Measurements from ENCODE around the gene IL1RAPL1. TPM values are rescaled to one million over a fixed set of nuclear protein-coding genes. Genes with fewer than 3 reads are reported as not detected.

Gene IL1RAPL1
- polyA plus RNA-seq, 1 of the 3 experiments (the other 2 are of a cell fraction): 2.8 TPM

DNA sequence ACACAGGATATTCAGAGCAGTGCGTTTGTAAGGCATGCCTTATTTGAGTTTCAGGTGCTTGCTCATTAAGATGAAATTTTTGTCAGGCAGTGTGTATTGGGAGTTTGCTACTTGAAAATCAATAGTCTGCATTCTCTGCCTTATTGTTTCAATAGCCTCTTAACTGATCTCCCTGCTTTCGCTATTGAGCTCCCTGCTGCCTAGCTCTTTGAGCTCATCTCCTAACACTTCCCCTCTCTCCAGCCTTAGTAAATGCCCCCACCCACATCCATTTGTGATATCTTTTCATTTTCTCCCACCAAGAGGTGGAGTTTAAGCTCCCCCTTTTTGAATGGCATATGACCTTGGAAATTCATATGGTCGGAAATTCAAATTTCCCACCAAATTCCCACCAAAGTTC lies 256.6 kb downstream of the IL1RAPL1 start:
- no peaks in the 10 kb centered on the region for H3K36me3 ChIP-seq (replicated peaks in 1 of 2; ENCODE audit: control insufficient read depth in 1 of 2, insufficient read depth in 2 of 2, low read length in 1 of 2)
- no peaks in the 10 kb centered on the region for H4K20me1 ChIP-seq (ENCODE audit: insufficient read depth)
- no peak overlapping the region for H2AFZ ChIP-seq (ENCODE audit: low read depth)
- H3K9me2 ChIP-seq: no peaks in the 10 kb centered on the region
- H3K79me2 ChIP-seq (ENCODE audit: insufficient read depth): no peaks in the 10 kb centered on the region
- 5% methylated on average over 3 of the region's 3 CpGs for WGBS (ENCODE audit: low lambda C conversion rate)
- H3F3A ChIP-seq (replicated peaks; ENCODE audit: insufficient read depth): no peaks in the 10 kb centered on the region
- H3K4me3 ChIP-seq (ENCODE audit: low read depth in 2 of 2, low read length in 1 of 2): no peak overlapping the region
- DNase-seq: no peak
- no peaks in the 10 kb centered on the region for H3K9me3 ChIP-seq
- no peaks in the 10 kb centered on the region for H3K27me3 ChIP-seq (ENCODE audit: insufficient read depth)
- TF ChIP-seq MAX (IDR thresholded peaks at IDR 0.05; ENCODE audit: low read depth): no peak
- no peak for TF ChIP-seq YY1 (IDR thresholded peaks at IDR 0.05; ENCODE audit: low read depth)
- no peak for TF ChIP-seq RCOR1 (IDR thresholded peaks at IDR 0.05; ENCODE audit: low read length)
- TF ChIP-seq, protein P1, sequence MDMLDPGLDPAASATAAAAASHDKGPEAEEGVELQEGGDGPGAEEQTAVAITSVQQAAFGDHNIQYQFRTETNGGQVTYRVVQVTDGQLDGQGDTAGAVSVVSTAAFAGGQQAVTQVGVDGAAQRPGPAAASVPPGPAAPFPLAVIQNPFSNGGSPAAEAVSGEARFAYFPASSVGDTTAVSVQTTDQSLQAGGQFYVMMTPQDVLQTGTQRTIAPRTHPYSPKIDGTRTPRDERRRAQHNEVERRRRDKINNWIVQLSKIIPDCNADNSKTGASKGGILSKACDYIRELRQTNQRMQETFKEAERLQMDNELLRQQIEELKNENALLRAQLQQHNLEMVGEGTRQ (IDR thresholded peaks at IDR 0.05; ENCODE audit: borderline replicate concordance, low read depth, low read length): no peak
- TF ChIP-seq FOXJ3 (CRISPR knock-in tag; IDR thresholded peaks at IDR 0.05): no peak
- TF ChIP-seq SIN3A (IDR thresholded peaks at IDR 0.05; ENCODE audit: borderline replicate concordance, low read depth, low read length): no peak
- no peak for TF ChIP-seq POLR2AphosphoS5 (IDR thresholded peaks at IDR 0.05; ENCODE audit: low read depth, low read length)
- TF ChIP-seq SMC3 (IDR thresholded peaks at IDR 0.05; ENCODE audit: low read depth, low read length): no peak
- no peak for TF ChIP-seq FOXM1 (IDR thresholded peaks at IDR 0.05; ENCODE audit: low read depth)
- TF ChIP-seq MXI1 (IDR thresholded peaks at IDR 0.05; ENCODE audit: low read depth, low read length): no peak
- H3K27ac ChIP-seq (ENCODE audit: low read depth in 2 of 2, low read length in 1 of 2): no peak overlapping the region
- H3K4me2 ChIP-seq: no peak overlapping the region
- ChIA-PET POLR2A (no interaction called here), CTCF (no interaction called here)
- H3K4me1 ChIP-seq (ENCODE audit: control insufficient read depth in 1 of 2, insufficient read depth in 2 of 2, low read depth in 1 of 2, low read length in 1 of 2): no peaks in the 10 kb centered on the region
- H3K9ac ChIP-seq: no peak overlapping the region

DNA sequence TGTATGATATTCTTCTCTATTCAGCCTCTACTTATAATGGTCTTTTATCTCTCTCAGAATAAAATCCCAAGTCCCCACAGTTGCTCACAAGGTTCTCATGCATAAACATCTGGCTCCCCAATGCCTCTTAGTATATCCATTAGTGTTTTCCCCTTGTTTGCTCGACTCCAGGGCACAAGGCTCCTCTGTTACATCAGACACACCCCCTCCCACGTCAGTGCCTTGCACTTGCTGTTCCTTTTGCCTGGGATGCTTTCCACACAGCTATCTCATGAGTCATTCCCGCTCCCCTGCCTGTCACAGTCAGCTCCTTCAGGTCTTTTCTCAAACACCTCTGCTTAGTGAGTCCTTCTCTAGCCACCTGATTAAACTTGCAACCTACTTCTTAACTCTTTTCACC lies 260.2 kb downstream of the IL1RAPL1 start:
- ChIA-PET POLR2A (no interaction called here), CTCF (no interaction called here)
- Histone ChIP-seq H3K9me2 (no peaks in the 10 kb centered on the region), H3K27me3 (ENCODE audit: insufficient read depth) (no peaks in the 10 kb centered on the region), H3K4me1 (ENCODE audit: control insufficient read depth in 1 of 2, insufficient read depth in 2 of 2, low read depth in 1 of 2, low read length in 1 of 2) (no peaks in the 10 kb centered on the region), H2AFZ (ENCODE audit: low read depth) (no peak overlapping the region), H3K4me3 (ENCODE audit: low read depth in 2 of 2, low read length in 1 of 2) (no peak overlapping the region), H3K36me3 (replicated peaks in 1 of 2; ENCODE audit: control insufficient read depth in 1 of 2, insufficient read depth in 2 of 2, low read length in 1 of 2) (no peaks in the 10 kb centered on the region), H3K79me2 (ENCODE audit: insufficient read depth) (no peaks in the 10 kb centered on the region), H3F3A (replicated peaks; ENCODE audit: insufficient read depth) (no peaks in the 10 kb centered on the region), H3K9ac (no peak overlapping the region), H3K4me2 (no peak overlapping the region), H4K20me1 (ENCODE audit: insufficient read depth) (no peaks in the 10 kb centered on the region), H3K27ac (ENCODE audit: low read depth in 2 of 2, low read length in 1 of 2) (no peak overlapping the region), H3K9me3 (no peaks in the 10 kb centered on the region)
- 2% methylated on average over 3 of the region's 3 CpGs for WGBS (ENCODE audit: low lambda C conversion rate)
- DNase-seq: no peak
- TF ChIP-seq RAD21 (IDR thresholded peaks at IDR 0.05; ENCODE audit: low read length) (no peak), YY1 (IDR thresholded peaks at IDR 0.05; ENCODE audit: low read depth) (no peak), RXRA (IDR thresholded peaks at IDR 0.05; ENCODE audit: borderline replicate concordance, low read depth) (no peak)

DNA sequence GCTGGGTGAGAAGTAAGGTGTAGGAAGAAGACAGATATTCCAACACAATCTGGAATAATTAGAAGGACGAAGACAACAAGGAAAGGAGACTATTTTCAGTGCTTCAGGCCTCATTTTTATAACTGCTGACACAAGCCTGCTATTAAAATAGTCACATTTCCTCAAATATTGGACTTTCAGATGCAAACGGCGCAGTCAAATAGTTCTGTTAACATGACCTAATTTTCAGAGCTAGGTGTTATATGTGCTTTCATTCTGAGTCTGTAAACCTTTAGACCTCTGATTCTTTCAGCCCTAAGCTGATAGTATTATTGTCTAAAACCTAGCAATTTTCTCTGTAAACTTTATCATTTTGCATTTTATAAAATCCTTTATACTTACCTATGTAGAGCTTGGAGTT lies 261.5 kb downstream of the IL1RAPL1 start:
- no peaks in the 10 kb centered on the region for H3K27me3 ChIP-seq (ENCODE audit: insufficient read depth)
- CTCF ChIA-PET: no interaction called here
- no peak overlapping the region for H3K9ac ChIP-seq
- no peak overlapping the region for H3K4me2 ChIP-seq
- H3K27ac ChIP-seq (ENCODE audit: low read depth in 2 of 2, low read length in 1 of 2): no peak overlapping the region
- no peaks in the 10 kb centered on the region for H4K20me1 ChIP-seq (ENCODE audit: insufficient read depth)
- H3K9me2 ChIP-seq: no peaks in the 10 kb centered on the region
- H3K79me2 ChIP-seq (ENCODE audit: insufficient read depth): no peaks in the 10 kb centered on the region
- no peak for DNase-seq
- H3K36me3 ChIP-seq (replicated peaks in 1 of 2; ENCODE audit: control insufficient read depth in 1 of 2, insufficient read depth in 2 of 2, low read length in 1 of 2): no peaks in the 10 kb centered on the region
- POLR2A ChIA-PET: no interaction called here
- H3F3A ChIP-seq (replicated peaks; ENCODE audit: insufficient read depth): no peaks in the 10 kb centered on the region
- no peak overlapping the region for H3K4me3 ChIP-seq (ENCODE audit: low read depth in 2 of 2, low read length in 1 of 2)
- H3K4me1 ChIP-seq (ENCODE audit: control insufficient read depth in 1 of 2, insufficient read depth in 2 of 2, low read depth in 1 of 2, low read length in 1 of 2): no peaks in the 10 kb centered on the region
- H3K9me3 ChIP-seq: no peaks in the 10 kb centered on the region
- 5% methylated on average over 3 of the region's 3 CpGs for whole genome bisulfite sequencing (ENCODE audit: low lambda C conversion rate)
- H2AFZ ChIP-seq (ENCODE audit: low read depth): no peak overlapping the region
- no peak for TF ChIP-seq JUND (IDR thresholded peaks at IDR 0.05)
- TF ChIP-seq MXI1 (IDR thresholded peaks at IDR 0.05; ENCODE audit: low read depth, low read length): no peak
- no peak for TF ChIP-seq IRF3 (IDR thresholded peaks at IDR 0.05; ENCODE audit: low read depth, low read length)
- TF ChIP-seq, protein P2, sequence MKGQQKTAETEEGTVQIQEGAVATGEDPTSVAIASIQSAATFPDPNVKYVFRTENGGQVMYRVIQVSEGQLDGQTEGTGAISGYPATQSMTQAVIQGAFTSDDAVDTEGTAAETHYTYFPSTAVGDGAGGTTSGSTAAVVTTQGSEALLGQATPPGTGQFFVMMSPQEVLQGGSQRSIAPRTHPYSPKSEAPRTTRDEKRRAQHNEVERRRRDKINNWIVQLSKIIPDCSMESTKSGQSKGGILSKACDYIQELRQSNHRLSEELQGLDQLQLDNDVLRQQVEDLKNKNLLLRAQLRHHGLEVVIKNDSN (IDR thresholded peaks at IDR 0.05; ENCODE audit: borderline replicate concordance, low read depth): no peak
- no peak for TF ChIP-seq SMC3 (IDR thresholded peaks at IDR 0.05; ENCODE audit: low read depth, low read length)
- no peak for TF ChIP-seq TAF1 (IDR thresholded peaks at IDR 0.05; ENCODE audit: borderline replicate concordance, low read depth, low read length)
- TF ChIP-seq GATA2 (CRISPR knock-in tag; IDR thresholded peaks at IDR 0.05): no peak
- TF ChIP-seq TCF12 (IDR thresholded peaks at IDR 0.05): no peak
- TF ChIP-seq, protein P3, sequence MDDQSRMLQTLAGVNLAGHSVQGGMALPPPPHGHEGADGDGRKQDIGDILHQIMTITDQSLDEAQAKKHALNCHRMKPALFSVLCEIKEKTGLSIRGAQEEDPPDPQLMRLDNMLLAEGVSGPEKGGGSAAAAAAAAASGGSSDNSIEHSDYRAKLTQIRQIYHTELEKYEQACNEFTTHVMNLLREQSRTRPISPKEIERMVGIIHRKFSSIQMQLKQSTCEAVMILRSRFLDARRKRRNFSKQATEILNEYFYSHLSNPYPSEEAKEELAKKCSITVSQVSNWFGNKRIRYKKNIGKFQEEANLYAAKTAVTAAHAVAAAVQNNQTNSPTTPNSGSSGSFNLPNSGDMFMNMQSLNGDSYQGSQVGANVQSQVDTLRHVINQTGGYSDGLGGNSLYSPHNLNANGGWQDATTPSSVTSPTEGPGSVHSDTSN (IDR thresholded peaks at IDR 0.05): no peak

Measured in SK-N-SH (cell line).